ENCODE results near the gene SETD5.

- no peak for TF ChIP-seq POLR2A (IDR thresholded peaks at IDR 0.05)
- TF ChIP-seq CTCF (IDR thresholded peaks at IDR 0.05) = no peak
Measured at GRCh38 chr3:9476935-9477334, 79.5 kb downstream of the SETD5 start.
